NCI-H146 (cell line): Measurements from ENCODE around the gene FMNL3.

Source experiments
- DNase-seq: peaks from one replicate; lab custom pipeline; 2025; lab: John Stamatoyannopoulos, UW

The FMNL3 gene

GRCh38 chr12:49649445-49649844, 57.8 kb downstream of the FMNL3 start:
- no peak for DNase-seq

GRCh38 chr12:49648712-49649003, 58.5 kb downstream of the FMNL3 start:
- no peak for DNase-seq

- no peak for DNase-seq
These were observed 59.1 kb downstream of the FMNL3 start for GRCh38 chr12:49647827-49648711.

GRCh38 chr12:49646871-49647654, 60.1 kb downstream of the FMNL3 start:
- no peak for DNase-seq

GRCh38 chr12:49646331-49646830, 60.8 kb downstream of the FMNL3 start:
- no peak for DNase-seq

- no peak for DNase-seq
These were observed 61.8 kb downstream of the FMNL3 start for GRCh38 chr12:49645146-49646039.

GRCh38 chr12:49644620-49644994, 62.6 kb downstream of the FMNL3 start:
- DNase-seq: peak; percentile 74

- DNase-seq: no peak
These were observed 63.1 kb downstream of the FMNL3 start for GRCh38 chr12:49643961-49644619.

- no peak for DNase-seq
These were observed 64.1 kb downstream of the FMNL3 start for GRCh38 chr12:49643135-49643534.

GRCh38 chr12:49642370-49642802, 64.8 kb downstream of the FMNL3 start:
- DNase-seq: no peak

GRCh38 chr12:49641748-49642369, 65.3 kb downstream of the FMNL3 start:
- no peak for DNase-seq

- peak; percentile 42 for DNase-seq
These were observed 70.0 kb downstream of the FMNL3 start for GRCh38 chr12:49636979-49637755.

- no peak for DNase-seq
These were observed 70.6 kb downstream of the FMNL3 start for GRCh38 chr12:49636574-49636973.

- DNase-seq: no peak
These were observed 71.5 kb downstream of the FMNL3 start for GRCh38 chr12:49635656-49636055.

- DNase-seq: no peak
These were observed 72.2 kb downstream of the FMNL3 start for GRCh38 chr12:49635036-49635435.

- DNase-seq: no peak
These were observed 73.4 kb downstream of the FMNL3 start for GRCh38 chr12:49633703-49634345.

- no peak for DNase-seq
These were observed 74.1 kb downstream of the FMNL3 start for GRCh38 chr12:49632986-49633702.

- no peak for DNase-seq
These were observed 74.8 kb downstream of the FMNL3 start for GRCh38 chr12:49632401-49632800.

- DNase-seq: no peak
These were observed 75.8 kb downstream of the FMNL3 start for GRCh38 chr12:49631336-49631907.
